GM19395 (cell line): ENCODE measurements around the gene DLL3.

Experiments
- ATAC-seq: cut with Tn5 transposase; IDR thresholded peaks from one replicate; pipeline ENCODE4 v1.9.1; 2021; ENCODE audit warnings: mild to moderate bottlenecking, moderate library complexity; ENCODE audit not compliant: unreplicated experiment

DLL3 gene

GRCh38 chr19:39481229-39481545 is 17.6 kb upstream of the DLL3 start:
- ATAC-seq, result no peak

- ATAC-seq, result no peak
These were observed 17.1 kb upstream of the DLL3 start for GRCh38 chr19:39481676-39482075.

- ATAC-seq, result no peak
These were observed 15.6 kb upstream of the DLL3 start for GRCh38 chr19:39483141-39483540.

GRCh38 chr19:39489756-39490155 is 9.0 kb upstream of the DLL3 start:
- ATAC-seq, result no peak

GRCh38 chr19:39492225-39492624 is 6.5 kb upstream of the DLL3 start:
- ATAC-seq, result no peak

GRCh38 chr19:39492788-39493187 is 6.0 kb upstream of the DLL3 start:
- ATAC-seq, result no peak

- no peak for ATAC-seq
These were observed 4.1 kb upstream of the DLL3 start for GRCh38 chr19:39494661-39495060.

- ATAC-seq, result no peak
These were observed 2.7 kb upstream of the DLL3 start for GRCh38 chr19:39496063-39496462.

GRCh38 chr19:39497701-39497995 is 1.1 kb upstream of the DLL3 start:
- ATAC-seq, result no peak

GRCh38 chr19:39497996-39498797 is 550 bp upstream of the DLL3 start:
- ATAC-seq, result no peak

GRCh38 chr19:39499932-39500331 is 1.2 kb downstream of the DLL3 start:
- no peak for ATAC-seq

- ATAC-seq, result no peak
These were observed 1.8 kb downstream of the DLL3 start for GRCh38 chr19:39500543-39500942.

- ATAC-seq, result no peak
These were observed 2.6 kb downstream of the DLL3 start for GRCh38 chr19:39501340-39501739.

- no peak for ATAC-seq
These were observed 4.1 kb downstream of the DLL3 start for GRCh38 chr19:39502640-39503417.

GRCh38 chr19:39506598-39506943 is 7.8 kb downstream of the DLL3 start:
- ATAC-seq, result no peak

GRCh38 chr19:39506944-39507714 is 8.4 kb downstream of the DLL3 start:
- no peak for ATAC-seq

- no peak for ATAC-seq
These were observed 9.1 kb downstream of the DLL3 start for GRCh38 chr19:39507715-39508364.

- ATAC-seq, result no peak
These were observed 9.9 kb downstream of the DLL3 start for GRCh38 chr19:39508629-39509028.

- no peak for ATAC-seq
These were observed 10.5 kb downstream of the DLL3 start for GRCh38 chr19:39509233-39509632.

GRCh38 chr19:39512988-39513387 is 14.2 kb downstream of the DLL3 start:
- ATAC-seq, result no peak

- ATAC-seq, result no peak
These were observed 16.2 kb downstream of the DLL3 start, which contains the start of gene SELENOV for GRCh38 chr19:39514840-39515550. SELENOV (plus strand) TSS chr19:39515139; CDS start chr19:39515213, 74 bp downstream.
